HEK293T (cell line): Measurements from ENCODE around the gene TMC3.

Experiments used
- ELF4 ChIP-seq: fragments of 450-650 bp; IDR thresholded peaks from 2 replicates; pipeline ENCODE4 v1.6.1; 2017; ENCODE audit warnings: antibody characterized with exemption
- TARDBP ChIP-seq: fragments of 450-650 bp; IDR thresholded peaks from 2 replicates; pipeline ENCODE4 v1.6.1; 2016

DNA sequence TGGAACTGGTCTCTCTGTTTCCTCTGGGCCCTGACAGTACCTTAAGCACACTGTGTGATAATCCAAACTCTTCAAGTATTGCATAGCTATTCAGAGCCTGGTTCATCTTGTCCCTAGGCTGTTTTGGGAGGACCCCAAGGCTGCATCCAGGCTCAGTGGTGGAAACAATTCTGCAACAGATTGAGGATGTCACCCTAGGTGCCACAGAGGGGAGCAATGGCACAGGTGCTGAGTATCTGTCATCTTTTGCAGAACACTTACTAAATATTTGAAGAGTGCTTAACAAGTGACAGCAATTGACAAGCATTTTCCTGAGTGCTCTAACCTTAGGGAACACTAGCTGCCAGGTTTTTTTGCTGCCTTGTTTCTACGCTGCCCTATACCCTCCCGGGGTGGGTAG, 77.8 kb downstream of the TMC3 start:
- no peak for TF ChIP-seq ELF4
- TF ChIP-seq TARDBP = no peak
